D341Med (cell line): ENCODE results near the gene ROBO1.

ENCODE experiments used
- DNase-seq: peaks from one replicate; pipeline ENCODE4 v3.0.0; 2012; ENCODE audit warnings: low spot score

Gene ROBO1

GRCh38 chr3:78976200-78976599 is 791.6 kb downstream of the ROBO1 start:
- no peak for DNase-seq

DNA sequence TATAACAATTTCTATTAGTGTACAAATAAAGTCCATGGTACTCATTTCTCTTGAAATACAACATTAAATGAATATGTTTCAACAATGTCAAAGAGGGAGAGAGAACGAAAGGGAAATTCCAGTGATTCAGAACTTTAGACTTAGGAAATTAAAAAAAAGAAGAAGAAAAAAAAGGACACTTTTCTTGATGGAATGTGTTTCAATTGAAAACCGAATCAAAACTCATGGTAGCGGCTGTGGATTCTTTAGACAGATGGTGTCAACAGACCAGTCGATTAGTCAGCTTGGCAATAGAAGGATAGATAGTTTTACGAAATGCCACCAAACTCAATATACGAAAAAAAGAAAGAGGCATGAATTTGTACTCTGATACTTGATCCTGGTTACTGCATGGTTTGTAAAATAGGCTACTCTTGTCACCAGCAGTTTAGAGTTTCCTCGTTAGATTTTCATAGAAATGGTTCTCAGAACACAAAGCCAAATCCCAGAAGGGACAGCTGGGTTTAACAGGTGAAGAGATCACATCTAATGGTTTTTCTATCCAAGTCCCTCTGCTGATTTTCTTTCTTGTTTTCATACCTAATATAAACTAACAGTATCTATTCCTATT is 793.5 kb downstream of the ROBO1 start:
- DNase-seq = no peak

GRCh38 chr3:78972617-78973301 is 795.0 kb downstream of the ROBO1 start:
- no peak for DNase-seq

DNA sequence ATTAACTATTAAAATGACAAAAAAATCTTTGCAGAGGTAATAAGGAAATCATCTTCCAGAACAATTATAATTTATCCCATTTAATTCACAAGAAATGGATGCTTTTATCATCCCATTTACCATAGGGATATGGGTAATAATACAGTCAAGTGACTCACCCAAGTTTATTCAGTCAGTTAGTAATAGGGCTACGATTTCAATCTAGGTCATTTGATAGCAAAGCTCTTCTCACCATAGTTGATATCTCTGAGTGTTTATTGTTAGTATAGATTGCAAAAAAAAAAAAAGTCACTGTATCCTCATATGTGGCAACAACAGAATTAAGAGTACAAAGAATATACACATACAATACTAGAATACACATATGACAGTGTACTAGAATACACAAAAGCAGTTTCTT is 797.1 kb downstream of the ROBO1 start:
- no peak for DNase-seq

DNA sequence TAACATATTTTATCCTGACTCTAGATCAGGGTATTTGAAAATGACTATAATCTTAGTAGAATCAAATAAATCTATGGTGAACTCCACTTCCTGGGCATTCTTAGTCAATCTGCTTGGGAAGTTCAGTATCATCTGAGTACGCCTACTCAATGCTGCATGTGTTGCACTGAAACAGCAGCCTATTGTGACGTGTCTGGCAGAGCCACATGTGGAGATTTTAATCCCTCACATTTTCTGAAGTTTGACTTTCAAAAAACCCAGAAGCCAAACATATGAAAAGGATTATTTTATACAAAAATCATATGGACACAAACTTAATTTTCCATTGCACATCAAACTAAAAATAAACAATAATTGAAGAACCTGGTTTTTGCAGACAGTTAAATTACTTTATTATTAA is 798.3 kb downstream of the ROBO1 start:
- DNase-seq = no peak

DNA sequence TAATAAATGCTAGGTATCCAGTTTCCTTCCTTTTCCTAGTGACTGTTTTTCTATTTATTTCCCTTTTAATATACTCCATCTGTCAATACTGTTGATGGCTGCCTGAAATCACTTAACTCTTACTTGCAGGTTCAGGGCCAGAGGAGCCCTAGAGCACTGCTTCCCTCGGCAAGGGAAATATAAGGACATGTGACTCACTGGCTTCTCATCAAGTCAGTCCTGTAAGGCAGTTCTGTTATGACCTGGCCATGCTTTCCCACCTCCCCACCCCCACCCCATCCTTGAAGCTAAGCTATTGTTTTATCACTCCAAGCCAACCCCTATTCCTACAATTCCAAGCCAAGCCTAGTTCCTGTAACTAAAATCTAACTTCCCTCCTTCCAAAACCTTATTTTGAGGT is 800.7 kb downstream of the ROBO1 start:
- DNase-seq = no peak

DNA sequence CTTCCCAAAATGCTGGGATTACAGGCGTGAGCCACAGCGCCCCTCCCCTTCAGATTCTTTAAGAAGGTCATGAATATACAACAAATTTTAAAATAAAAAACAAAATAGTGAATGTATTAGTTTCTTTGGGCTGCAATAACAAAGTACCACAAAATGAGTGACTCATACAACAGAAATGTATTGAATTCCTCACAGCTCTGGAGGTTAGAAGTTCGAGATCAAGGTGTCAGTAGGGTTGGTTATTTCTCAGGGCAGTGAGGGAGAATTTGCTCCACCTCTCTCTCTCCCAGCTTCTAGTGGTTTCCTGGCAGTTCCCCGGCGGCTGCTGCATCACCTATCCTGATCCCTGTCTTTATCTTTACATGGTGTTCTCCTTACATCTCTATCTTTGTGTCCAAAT is 804.0 kb downstream of the ROBO1 start:
- no peak for DNase-seq

DNA sequence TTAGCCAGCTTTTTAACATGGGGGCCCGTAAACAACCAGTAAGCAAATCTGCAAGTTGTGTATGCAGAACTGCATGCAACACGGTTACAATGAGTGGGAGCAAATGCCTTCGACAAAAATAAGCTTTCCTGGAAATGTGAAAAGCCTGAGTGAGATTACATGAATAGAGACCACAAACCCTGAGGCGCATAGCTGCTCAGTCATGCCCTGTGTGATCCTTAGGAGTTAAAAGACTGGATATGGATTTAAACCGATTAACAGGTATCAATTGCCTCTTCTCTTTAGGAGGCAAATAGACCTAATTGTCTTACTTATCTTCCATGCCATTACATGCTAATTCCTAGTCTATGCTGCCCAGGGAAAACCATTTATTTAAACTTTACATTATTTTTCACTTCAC is 810.3 kb downstream of the ROBO1 start:
- peak; percentile 53 for DNase-seq

DNA sequence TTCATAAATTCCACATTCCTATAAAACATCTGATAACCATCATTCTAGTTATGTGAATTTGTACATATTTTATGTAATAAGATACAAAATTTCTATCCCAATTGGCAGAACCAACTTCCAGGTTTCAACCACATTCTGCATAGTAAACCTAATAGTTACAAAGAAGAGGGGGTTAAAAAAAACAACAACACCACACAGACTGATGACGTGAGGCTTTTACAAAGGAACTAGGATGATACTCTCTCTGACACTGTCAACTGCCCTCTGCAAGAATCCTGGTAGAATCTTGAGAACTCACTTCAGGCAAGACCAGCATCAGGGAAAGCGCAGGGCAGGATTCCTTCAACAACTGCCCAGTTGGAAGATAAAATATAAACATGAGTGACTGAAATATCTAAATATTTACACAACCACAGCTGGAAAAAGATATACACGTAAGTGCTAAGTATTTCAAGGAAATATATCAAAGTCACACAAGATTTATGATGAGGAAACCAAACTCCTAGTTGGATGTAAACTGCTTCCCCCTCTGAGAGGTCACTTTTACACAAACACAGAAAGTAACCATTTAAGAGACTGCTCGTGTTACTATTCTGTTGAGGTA is 816.4 kb downstream of the ROBO1 start:
- no peak for DNase-seq

- DNase-seq = no peak
These were observed 826.2 kb downstream of the ROBO1 start for GRCh38 chr3:78941587-78941986.

- DNase-seq = no peak
These were observed 827.2 kb downstream of the ROBO1 start for GRCh38 chr3:78940626-78941025.

DNA sequence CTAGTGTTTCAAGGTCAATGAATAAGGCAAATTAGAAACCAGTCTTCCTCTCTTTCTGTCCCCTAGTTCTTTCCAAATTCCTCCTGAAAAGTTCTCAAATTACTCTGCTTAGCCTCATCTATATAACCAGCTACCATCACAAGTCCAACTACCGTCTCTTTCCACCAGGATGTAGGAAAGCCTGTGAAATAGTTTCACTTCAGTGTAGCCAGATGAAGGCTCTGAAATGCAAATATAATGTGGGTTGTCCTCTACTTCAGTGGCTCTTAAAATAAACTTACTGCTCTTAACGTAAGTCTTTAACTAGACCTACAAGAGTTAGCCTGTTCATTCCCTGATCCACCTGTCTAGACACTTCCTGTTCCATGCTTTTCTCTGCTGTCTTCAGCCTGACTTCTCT is 827.7 kb downstream of the ROBO1 start:
- no peak for DNase-seq

DNA sequence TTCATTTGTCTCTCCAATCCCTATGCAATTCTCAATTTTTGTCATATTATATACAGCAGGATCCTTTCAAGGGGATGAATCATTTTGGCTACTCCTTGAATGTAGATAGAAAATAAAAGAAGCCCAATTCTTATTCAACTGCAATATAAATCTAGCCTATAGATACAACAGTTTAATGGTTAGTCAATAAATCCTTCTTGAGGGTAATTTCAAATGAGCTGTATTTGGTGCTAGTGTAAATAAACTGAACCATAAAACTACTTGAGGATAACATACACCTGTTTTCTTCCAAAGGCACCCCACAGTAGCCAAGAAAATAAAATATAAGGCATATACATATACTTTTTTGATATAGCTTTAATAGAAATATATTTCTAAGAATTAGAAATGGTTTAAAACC is 830.3 kb downstream of the ROBO1 start:
- DNase-seq = no peak

GRCh38 chr3:78927759-78928158 is 840.0 kb downstream of the ROBO1 start:
- no peak for DNase-seq

- DNase-seq = no peak
These were observed 841.3 kb downstream of the ROBO1 start for GRCh38 chr3:78926523-78926922.

DNA sequence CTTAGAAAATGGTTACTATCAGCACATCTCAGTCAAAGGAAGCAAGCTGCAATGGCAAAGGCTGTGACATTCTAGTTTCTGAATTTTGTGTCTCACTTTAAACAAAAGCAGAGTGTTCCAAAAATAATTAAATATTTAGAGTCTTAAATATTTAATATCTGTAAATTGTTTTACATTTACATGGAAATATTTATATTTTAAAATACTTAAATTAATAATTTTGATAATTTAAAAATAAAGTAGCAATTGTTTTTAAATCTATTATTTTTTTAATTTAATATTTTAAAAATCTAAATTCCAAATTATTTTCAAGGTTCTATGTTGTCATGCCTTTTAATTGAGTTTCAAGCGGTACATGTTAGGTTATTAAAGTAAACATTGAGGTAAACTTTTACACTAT is 843.1 kb downstream of the ROBO1 start:
- no peak for DNase-seq

DNA sequence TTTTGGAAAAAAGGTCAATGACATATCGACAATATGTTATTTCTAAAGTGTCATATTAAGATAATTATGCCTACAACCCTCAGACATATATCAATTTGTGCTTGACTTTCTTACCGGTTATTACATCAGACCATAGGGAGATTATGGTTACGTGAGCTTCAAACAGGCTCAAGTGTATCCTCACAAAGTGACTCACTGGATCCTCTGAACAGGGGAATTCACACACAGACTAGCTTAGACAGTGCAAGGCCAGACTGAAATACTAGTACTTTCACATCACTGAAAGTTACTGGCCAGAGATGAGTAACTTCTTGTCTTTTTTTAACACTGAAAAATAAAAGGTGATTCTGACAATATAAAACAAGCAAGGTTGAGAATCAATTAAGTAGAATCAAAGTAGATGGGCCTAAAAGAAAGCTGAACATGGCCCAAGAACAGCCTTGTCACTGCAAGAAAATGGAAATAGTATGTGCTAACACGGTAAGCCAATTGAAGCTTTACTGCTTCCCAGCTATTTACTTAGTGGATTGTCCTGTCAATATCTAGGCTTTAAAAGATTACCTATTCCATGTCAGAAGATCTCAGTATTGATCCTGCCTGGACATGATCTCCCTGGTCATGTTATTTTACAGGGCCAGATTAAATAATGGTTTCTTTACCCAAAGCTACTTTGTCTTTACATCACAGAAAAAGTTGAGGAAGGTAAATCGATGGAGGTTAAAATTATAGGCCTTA is 848.6 kb downstream of the ROBO1 start:
- no peak for DNase-seq

DNA sequence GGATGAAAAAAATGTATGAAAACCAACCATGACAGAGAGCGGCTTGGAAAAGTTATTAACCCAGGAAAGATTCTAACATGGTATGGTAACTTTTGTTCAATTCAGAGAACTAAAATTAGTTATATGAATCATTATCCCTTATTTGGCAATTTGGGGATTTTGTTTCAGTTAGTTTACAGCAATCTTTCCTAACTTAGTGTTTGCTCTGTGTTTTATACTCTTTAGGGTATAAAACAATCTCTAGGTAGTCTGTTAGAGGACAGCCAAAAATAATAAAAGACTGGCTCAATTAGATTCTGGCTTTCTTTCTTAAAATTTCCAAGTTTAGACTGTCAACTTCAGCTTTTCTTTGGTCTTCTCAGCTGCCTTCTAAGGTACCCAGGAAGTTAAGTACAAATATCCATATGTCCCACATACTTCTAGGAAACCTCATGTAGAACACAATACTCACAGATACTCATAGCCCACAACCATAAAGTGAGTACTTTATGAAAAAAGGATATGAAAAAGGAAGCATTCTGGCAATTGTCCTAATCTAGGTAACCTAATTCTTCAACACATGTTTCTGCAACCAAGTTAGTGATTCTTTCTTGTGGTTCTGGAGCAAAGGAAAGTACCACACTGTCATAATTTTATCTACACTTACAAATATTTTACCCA is 849.3 kb downstream of the ROBO1 start:
- no peak for DNase-seq

GRCh38 chr3:78917536-78917935 is 850.3 kb downstream of the ROBO1 start:
- DNase-seq = peak; percentile 40

- no peak for DNase-seq
These were observed 854.1 kb downstream of the ROBO1 start for GRCh38 chr3:78913711-78914110.

DNA sequence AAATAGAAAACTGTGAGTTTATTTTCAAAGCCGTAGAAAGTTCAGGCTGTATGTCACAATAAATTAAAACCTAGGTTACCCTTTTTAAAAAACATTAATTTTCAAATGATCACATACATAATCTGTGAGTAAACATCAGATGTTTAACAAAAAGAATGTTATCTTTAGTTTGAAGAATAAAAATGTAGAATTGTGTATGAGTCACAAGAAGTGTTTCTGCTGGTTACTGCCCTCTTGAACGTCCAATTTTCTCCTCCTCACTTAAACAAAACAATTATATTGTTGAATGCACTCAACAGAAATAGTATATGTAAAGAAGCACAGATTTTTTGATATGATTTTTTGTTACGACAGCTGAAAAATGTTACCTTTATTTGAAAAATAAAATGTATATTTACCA is 855.1 kb downstream of the ROBO1 start:
- no peak for DNase-seq

GRCh38 chr3:78912259-78912658 is 855.5 kb downstream of the ROBO1 start:
- DNase-seq = peak; percentile 54

DNA sequence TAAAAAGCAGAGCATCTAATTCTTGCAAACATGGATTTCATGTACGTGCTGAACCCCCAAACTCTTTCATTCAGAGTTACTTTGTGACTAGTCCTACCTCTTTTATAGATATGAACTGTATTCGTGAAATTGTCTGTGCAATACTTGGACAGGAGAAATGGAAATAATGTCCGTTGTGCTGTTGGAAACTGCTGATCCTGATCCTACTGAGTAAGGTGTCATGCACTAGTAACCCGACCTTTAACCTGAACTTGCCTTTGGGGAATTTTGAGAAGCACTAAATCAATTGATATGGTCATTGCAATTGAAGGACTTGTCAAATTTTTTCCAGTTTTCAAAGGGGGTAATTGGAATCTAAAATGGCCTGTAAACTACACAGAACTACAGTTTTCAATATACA is 856.4 kb downstream of the ROBO1 start:
- no peak for DNase-seq
